Peyer's patch (tissue), 4 donors: Measurements from ENCODE around the gene FGGY. TPM values are rescaled to one million over a fixed set of nuclear protein-coding genes. Genes with fewer than 3 reads are reported as not detected.
A peak's percentile ranks its signal among the peaks of the same experiment; 100 is the strongest.
"Not testable (repeated sequence)": the region's sequence is repeated elsewhere in the genome, so short reads cannot be mapped to it uniquely, and the experiment has no call there.

Source experiments
- DNase-seq, 3 donors: peaks; one replicate each; pipeline ENCODE4 v3.0.0-alpha.2; 2017 to 2019
- H3K27ac ChIP-seq, 4 donors: fragments of 200-600 bp; sonication (generic); one replicate each; pipeline ENCODE4 v1.5.1; 2016 to 2019
- H3K27me3 ChIP-seq, 2 donors: fragments of 200-600 bp; sonication (generic); one replicate each; pipeline ENCODE4 v1.5.1; 2019
- H3K36me3 ChIP-seq, 3 donors: fragments of 200-600 bp; sonication (generic); one replicate each; pipeline ENCODE4 v1.5.1; 2016 to 2019
- H3K4me1 ChIP-seq, 4 donors: fragments of 200-600 bp; sonication (generic); one replicate each; pipeline ENCODE4 v1.5.1; 2016 to 2019
- H3K4me3 ChIP-seq, 4 donors: fragments of 200-600 bp; sonication (generic); 1 replicate in 3 of 4; 2 replicates in 1 of 4; pipeline ENCODE4 v1.5.1; 2016 to 2019; ENCODE audit warnings: mild to moderate bottlenecking in 1 of 4
- H3K9me3 ChIP-seq, 4 donors: fragments of 200-600 bp; sonication (generic); one replicate each; pipeline ENCODE4 v1.5.1; 2016 to 2019; ENCODE audit warnings: mild to moderate bottlenecking in 1 of 4
- CTCF ChIP-seq, 6 experiments: fragments of 450-650 bp in 4 of 6; fragments of 200-600 bp in 2 of 6; sonication (generic) in 1 of 6; IDR thresholded peaks; one replicate each; pipeline ENCODE4 v1.5.1; 2017 to 2019; ENCODE audit warnings: antibody characterized with exemption in 6 of 6, mild to moderate bottlenecking in 3 of 6, moderate library complexity in 1 of 6
- POLR2A ChIP-seq, 2 donors: fragments of 450-650 bp; IDR thresholded peaks; one replicate each; pipeline ENCODE4 v1.5.1; 2017; ENCODE audit warnings: antibody characterized with exemption in 2 of 2, mild to moderate bottlenecking in 2 of 2, moderate library complexity in 2 of 2
- total RNA-seq, 4 donors: library from RNA; depleted of rRNA; stranded (reverse); fragments of >200 nt; gene quantifications; one replicate each; pipeline ENCODE4 v1.1.0, GENCODE V29; 2016

Gene FGGY
- total RNA-seq, 4 donors from 2014 or later = 18.9 to 102 (median 33.6) TPM

GRCh38 chr1:59345221-59345620 lies 48.3 kb downstream of the FGGY start:
- Histone ChIP-seq H3K9me3 (no peaks in the 10 kb centered on the region), H3K36me3 (no peaks in the 10 kb centered on the region), H3K4me3 (no peak overlapping the region), H3K27me3 (no peaks in the 10 kb centered on the region), H3K27ac (no peak overlapping the region), H3K4me1 (no peaks in the 10 kb centered on the region)
- DNase-seq = no peak
- no peak for TF ChIP-seq POLR2A (IDR thresholded peaks at IDR 0.05)
- no peak for TF ChIP-seq CTCF (IDR thresholded peaks at IDR 0.05)

- Histone ChIP-seq H3K4me1 (no peaks in the 10 kb centered on the region), H3K27ac (no peak overlapping the region), H3K4me3 (no peak overlapping the region), H3K9me3 (no peaks in the 10 kb centered on the region), H3K36me3 (no peaks in the 10 kb centered on the region), H3K27me3 (no peaks in the 10 kb centered on the region)
- no peak for DNase-seq
- TF ChIP-seq CTCF (IDR thresholded peaks at IDR 0.05) = no peak
- no peak for TF ChIP-seq POLR2A (IDR thresholded peaks at IDR 0.05)
Measured at GRCh38 chr1:59346429-59346828, 49.5 kb downstream of the FGGY start.

- TF ChIP-seq CTCF (IDR thresholded peaks at IDR 0.05) = no peak
- TF ChIP-seq POLR2A (IDR thresholded peaks at IDR 0.05) = no peak
- H3K36me3 ChIP-seq = no peaks in the 10 kb centered on the region
- no peak overlapping the region for H3K4me3 ChIP-seq
- no peak for DNase-seq
- no peaks in the 10 kb centered on the region for H3K9me3 ChIP-seq
- no peaks in the 10 kb centered on the region for H3K27me3 ChIP-seq
- H3K27ac ChIP-seq = no peak overlapping the region
- peaks cover 0 to under 1% (median 0%) of the 10 kb centered on the region in 4 donors for H3K4me1 ChIP-seq
Measured at GRCh38 chr1:59349101-59349500, 52.2 kb downstream of the FGGY start.

- TF ChIP-seq POLR2A (IDR thresholded peaks at IDR 0.05) = no peak
- no peak for TF ChIP-seq CTCF (IDR thresholded peaks at IDR 0.05)
- no peak overlapping the region for H3K4me3 ChIP-seq
Measured at GRCh38 chr1:59350521-59350920, 53.6 kb downstream of the FGGY start.

GRCh38 chr1:59352065-59352464 lies 55.2 kb downstream of the FGGY start:
- H3K27ac ChIP-seq = no peak overlapping the region
- H3K4me3 ChIP-seq = no peak overlapping the region
- H3K4me1 ChIP-seq = peaks cover 0 to 9% (median 0%) of the 10 kb centered on the region in 4 donors
- no peaks in the 10 kb centered on the region for H3K27me3 ChIP-seq
- TF ChIP-seq POLR2A (IDR thresholded peaks at IDR 0.05) = no peak
- DNase-seq = no peak
- no peaks in the 10 kb centered on the region for H3K36me3 ChIP-seq
- no peaks in the 10 kb centered on the region for H3K9me3 ChIP-seq

More at GRCh38 chr1:59350521-59350920, 53.6 kb downstream of the FGGY start:
- H3K27me3 ChIP-seq = no peaks in the 10 kb centered on the region
- H3K9me3 ChIP-seq = no peaks in the 10 kb centered on the region
- peaks cover 0 to 9% (median 0%) of the 10 kb centered on the region in 4 donors for H3K4me1 ChIP-seq
- H3K36me3 ChIP-seq = no peaks in the 10 kb centered on the region
- DNase-seq = no peak
- no peak overlapping the region for H3K27ac ChIP-seq

- peaks cover 0 to 9% (median 0%) of the 10 kb centered on the region in 4 donors for H3K4me1 ChIP-seq
- TF ChIP-seq CTCF (IDR thresholded peaks at IDR 0.05) = no peak
- TF ChIP-seq POLR2A (IDR thresholded peaks at IDR 0.05) = no peak
- no peaks in the 10 kb centered on the region for H3K27me3 ChIP-seq
- H3K9me3 ChIP-seq = no peaks in the 10 kb centered on the region
- no peak overlapping the region for H3K27ac ChIP-seq
- H3K36me3 ChIP-seq = no peaks in the 10 kb centered on the region
- H3K4me3 ChIP-seq = no peak overlapping the region
- DNase-seq = no peak
Measured at GRCh38 chr1:59353453-59353852, 56.6 kb downstream of the FGGY start.

- not testable (repeated sequence) for DNase-seq, H3K4me3 ChIP-seq, H3K36me3 ChIP-seq, H3K9me3 ChIP-seq, H3K27me3 ChIP-seq, H3K4me1 ChIP-seq
- peak overlapping the region in 2 of 4 donors; percentile 10 to 55 for H3K27ac ChIP-seq
Measured at GRCh38 chr1:59354239-59354638, 57.3 kb downstream of the FGGY start.
